GM20000 (cell line): ENCODE measurements around the gene SMDT1.

Experiments used
- DNase-seq: peaks from one replicate; pipeline ENCODE4 v3.0.0; 2012; ENCODE audit warnings: low spot score
- TF ChIP-seq, protein P1 (sequence below): IDR thresholded peaks from 2 replicates; pipeline ENCODE4 v1.5.1; 2012; ENCODE audit warnings: mild to moderate bottlenecking, control low read depth; ENCODE audit errors: extremely low read depth, missing control alignments

SMDT1 gene

DNA sequence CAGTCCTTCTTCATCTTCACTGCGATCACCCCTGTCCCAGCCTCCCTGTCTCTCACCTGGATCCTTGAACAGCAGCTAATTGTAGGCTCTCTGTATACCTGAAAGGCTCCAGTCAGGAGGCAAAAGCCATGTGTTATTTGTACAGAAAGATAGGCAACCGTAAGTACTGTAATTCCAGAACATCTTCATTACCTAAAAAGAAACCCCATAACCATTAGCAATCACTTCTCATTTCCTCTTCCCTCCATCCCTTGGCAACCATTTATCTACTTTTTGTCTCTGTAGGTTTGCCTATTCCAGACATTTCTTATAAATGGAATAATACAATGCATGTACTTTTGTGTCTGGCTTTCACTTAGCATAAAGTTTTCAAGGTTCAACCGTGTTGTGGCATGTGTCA is 26.7 kb upstream of the SMDT1 start:
- no peak for DNase-seq
- TF ChIP-seq, protein P1, sequence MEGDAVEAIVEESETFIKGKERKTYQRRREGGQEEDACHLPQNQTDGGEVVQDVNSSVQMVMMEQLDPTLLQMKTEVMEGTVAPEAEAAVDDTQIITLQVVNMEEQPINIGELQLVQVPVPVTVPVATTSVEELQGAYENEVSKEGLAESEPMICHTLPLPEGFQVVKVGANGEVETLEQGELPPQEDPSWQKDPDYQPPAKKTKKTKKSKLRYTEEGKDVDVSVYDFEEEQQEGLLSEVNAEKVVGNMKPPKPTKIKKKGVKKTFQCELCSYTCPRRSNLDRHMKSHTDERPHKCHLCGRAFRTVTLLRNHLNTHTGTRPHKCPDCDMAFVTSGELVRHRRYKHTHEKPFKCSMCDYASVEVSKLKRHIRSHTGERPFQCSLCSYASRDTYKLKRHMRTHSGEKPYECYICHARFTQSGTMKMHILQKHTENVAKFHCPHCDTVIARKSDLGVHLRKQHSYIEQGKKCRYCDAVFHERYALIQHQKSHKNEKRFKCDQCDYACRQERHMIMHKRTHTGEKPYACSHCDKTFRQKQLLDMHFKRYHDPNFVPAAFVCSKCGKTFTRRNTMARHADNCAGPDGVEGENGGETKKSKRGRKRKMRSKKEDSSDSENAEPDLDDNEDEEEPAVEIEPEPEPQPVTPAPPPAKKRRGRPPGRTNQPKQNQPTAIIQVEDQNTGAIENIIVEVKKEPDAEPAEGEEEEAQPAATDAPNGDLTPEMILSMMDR: no peak

DNA sequence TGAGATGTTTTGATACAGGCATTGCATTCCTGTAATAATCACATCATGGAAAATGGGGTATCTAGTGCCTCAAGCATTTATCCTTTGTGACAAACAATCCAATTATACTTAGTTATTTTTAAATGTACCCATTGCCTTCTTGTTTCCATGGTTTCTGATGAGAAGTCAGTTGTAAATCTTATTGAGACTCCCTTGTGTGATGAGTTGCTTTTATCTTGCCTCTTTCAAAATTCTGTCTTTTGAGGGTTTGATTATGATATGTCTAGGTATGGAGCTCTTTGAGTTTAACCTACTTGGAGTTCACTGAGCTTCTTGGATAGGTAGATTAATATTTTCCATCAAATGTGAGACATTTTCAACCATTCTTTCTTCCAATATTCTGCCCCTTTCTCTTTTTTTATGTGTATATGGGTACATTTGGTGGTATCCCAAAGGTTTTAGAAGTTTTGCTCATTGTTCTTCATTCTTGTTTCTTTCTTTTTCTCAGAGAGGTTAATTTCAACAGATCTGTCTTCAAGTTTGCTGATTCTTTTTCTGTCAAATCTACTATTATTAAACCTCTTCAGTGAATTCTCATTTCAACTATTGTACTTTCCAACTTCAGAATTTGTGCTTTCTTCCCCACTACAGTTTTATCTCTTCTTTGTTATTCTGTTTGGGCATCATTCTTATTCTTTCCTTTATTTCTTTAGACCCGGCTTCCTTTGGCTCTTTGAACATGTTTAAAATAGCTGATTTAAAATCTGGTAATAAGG is 22.6 kb upstream of the SMDT1 start:
- DNase-seq: no peak
- TF ChIP-seq, protein P1: no peak

- no peak for DNase-seq
- TF ChIP-seq, protein P1: no peak
These were observed 19.0 kb upstream of the SMDT1 start for GRCh38 chr22:42060489-42060888.

DNA sequence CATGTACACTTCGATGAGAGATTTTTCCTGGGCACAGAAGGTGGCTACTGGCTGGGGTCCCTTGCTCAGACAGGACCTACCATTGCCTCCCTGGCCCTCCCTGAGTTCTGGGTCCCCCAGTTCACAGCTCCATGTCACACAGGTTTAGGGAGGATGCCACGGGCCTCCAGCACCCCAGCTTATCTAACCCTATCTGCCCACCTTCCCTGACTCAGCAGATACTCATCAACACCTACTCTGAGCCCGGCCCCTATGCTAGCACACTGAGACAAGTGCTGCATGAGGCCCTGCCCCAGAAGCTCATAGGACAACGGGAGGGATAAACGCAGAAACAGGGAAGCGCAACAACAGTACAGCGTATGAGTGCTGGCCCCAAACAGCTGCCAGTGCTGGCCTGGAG is 18.5 kb upstream of the SMDT1 start:
- TF ChIP-seq, protein P1: no peak
- DNase-seq: no peak

- DNase-seq: no peak
- TF ChIP-seq, protein P1: no peak
These were observed 16.9 kb upstream of the SMDT1 start for GRCh38 chr22:42062506-42063170.

DNA sequence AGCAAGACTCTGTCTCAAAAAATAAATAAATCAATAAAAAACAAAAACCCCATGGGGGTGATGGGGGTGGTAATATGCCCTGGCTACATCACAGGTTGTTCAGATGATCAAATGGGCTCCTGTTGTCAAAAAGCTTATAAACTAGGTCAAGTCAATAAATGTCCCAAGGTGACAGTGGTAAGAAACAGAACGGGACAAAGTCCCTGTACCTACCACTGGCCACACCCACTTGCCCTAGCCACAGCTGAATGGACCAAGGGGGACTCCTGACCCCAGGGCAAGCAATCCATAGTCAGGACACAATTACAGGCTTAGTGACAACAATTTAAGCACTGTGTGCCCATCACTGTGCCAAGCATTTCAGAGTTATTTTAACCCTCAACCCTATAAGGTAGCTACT is 14.9 kb upstream of the SMDT1 start:
- TF ChIP-seq, protein P1: no peak
- DNase-seq: no peak

DNA sequence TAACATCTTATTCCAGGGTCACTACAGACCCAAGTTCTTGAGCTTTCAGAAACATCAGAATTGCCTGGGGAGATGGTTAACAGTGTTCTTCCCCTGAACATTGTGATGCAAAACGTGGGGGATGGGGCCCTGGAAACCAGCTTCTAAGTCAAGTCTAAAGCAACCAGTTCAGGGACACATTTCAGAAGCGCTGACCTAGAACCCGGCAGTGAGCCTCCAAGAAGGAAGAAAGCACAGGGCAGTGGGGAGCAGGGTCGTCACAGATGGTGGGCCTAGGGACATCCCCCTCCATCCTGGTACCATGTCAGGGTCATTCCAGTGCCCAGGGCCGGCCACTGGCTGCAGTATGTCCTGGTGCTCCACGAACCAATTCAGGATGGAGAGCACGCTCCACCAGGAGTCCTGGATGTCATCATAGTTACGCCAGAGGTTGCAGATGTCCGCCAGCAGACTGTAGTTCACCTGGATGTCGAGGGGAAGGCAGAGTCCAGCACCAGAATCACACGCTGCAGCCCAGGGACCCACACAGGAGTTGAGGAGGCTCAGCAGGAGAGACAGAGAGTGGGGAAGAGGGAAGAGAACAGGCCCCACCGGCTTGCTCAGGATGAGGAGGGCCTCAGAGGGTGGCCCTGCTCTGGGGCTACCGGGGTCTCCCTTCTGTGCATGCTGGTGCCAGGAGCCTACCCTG is 13.9 kb upstream of the SMDT1 start:
- TF ChIP-seq, protein P1: no peak

More for the DNA sequence above, 13.9 kb upstream of the SMDT1 start:
- no peak for DNase-seq
